HepG2 (cell line): Measurements from ENCODE around the gene CLASP1. TPM values are rescaled to one million over a fixed set of nuclear protein-coding genes. Genes with fewer than 3 reads are reported as not detected.

Experiments used
- AKNA ChIP-seq: sonication (generic); formaldehyde crosslinking; IDR thresholded peaks from 2 replicates; pipeline ENCODE4 v1.4.0; 2020; ENCODE audit warnings: missing genetic modification reagents, borderline replicate concordance
- ELF1 ChIP-seq: sonication (generic); formaldehyde crosslinking; IDR thresholded peaks from 2 replicates; pipeline ENCODE4 v1.4.0; 2020; ENCODE audit warnings: missing genetic modification reagents
- FOSL2 ChIP-seq: sonication (generic); formaldehyde crosslinking; IDR thresholded peaks from 2 replicates; pipeline ENCODE4 v1.4.0; 2020; ENCODE audit warnings: missing genetic modification reagents
- HNF4G ChIP-seq, 2 experiments: sonication (generic) in 1 of 2; formaldehyde crosslinking in 1 of 2; IDR thresholded peaks; 2 replicates each; pipeline versions ENCODE4 v1.4.0 to v1.6.1; 2011 to 2020; ENCODE audit warnings: borderline replicate concordance in 2 of 2, low read depth in 2 of 2, mild to moderate bottlenecking in 2 of 2, low read length in 1 of 2, missing genetic modification reagents in 1 of 2, moderate library complexity in 1 of 2
- KDM2A ChIP-seq: sonication (generic); formaldehyde crosslinking; IDR thresholded peaks from 2 replicates; pipeline ENCODE4 v1.4.0; 2020; ENCODE audit warnings: low read depth, missing genetic modification reagents, borderline replicate concordance
- NCOR1 ChIP-seq: fragments of 200-600 bp; sonication (generic); IDR thresholded peaks from 2 replicates; pipeline ENCODE4 v1.7.0; 2017; ENCODE audit warnings: antibody characterized with exemption, low read length, borderline replicate concordance
- NONO ChIP-seq, 2 experiments: fragments of 450-650 bp in 1 of 2; sonication (generic) in 1 of 2; formaldehyde crosslinking in 1 of 2; IDR thresholded peaks in 1 of 2; conservative IDR thresholded peaks in 1 of 2; 2 replicates each; pipeline versions ENCODE4 v1.6.1 to v1.8.0; 2017 to 2022; ENCODE audit warnings: mild to moderate bottlenecking in 1 of 2, missing genetic modification reagents in 1 of 2, moderate library complexity in 1 of 2
- TFAP4 ChIP-seq: sonication (generic); IDR thresholded peaks from 2 replicates; pipeline ENCODE4 v1.6.1; 2016; ENCODE audit warnings: low read depth, borderline replicate concordance
- THAP11 ChIP-seq: IDR thresholded peaks from 2 replicates; pipeline ENCODE4 v1.6.1; 2016; ENCODE audit warnings: missing biosample characterization, missing genetic modification reagents
- ZBTB43 ChIP-seq: sonication (generic); formaldehyde crosslinking; conservative IDR thresholded peaks from 2 replicates; pipeline ENCODE4 v1.4.0; 2020; ENCODE audit warnings: missing genetic modification reagents
- ZFX ChIP-seq: sonication (generic); formaldehyde crosslinking; IDR thresholded peaks from 2 replicates; pipeline ENCODE4 v1.4.0; 2020; ENCODE audit warnings: mild to moderate bottlenecking, low read depth, missing genetic modification reagents, moderate library complexity
- ZMAT5 ChIP-seq: sonication (generic); formaldehyde crosslinking; IDR thresholded peaks from 2 replicates; pipeline ENCODE4 v1.5.0; 2020; ENCODE audit warnings: mild to moderate bottlenecking, low read depth, missing genetic modification reagents, borderline replicate concordance
- ZNF326 ChIP-seq: sonication (generic); formaldehyde crosslinking; IDR thresholded peaks from 2 replicates; pipeline ENCODE4 v1.4.0; 2020; ENCODE audit warnings: missing genetic modification reagents, borderline replicate concordance
- ZNF331 ChIP-seq: sonication (generic); formaldehyde crosslinking; IDR thresholded peaks from 2 replicates; pipeline ENCODE4 v1.4.0; 2020; ENCODE audit warnings: missing genetic modification reagents
- ZNF484 ChIP-seq: sonication (generic); formaldehyde crosslinking; IDR thresholded peaks from 2 replicates; pipeline ENCODE4 v1.5.1; 2020; ENCODE audit warnings: mild to moderate bottlenecking, low read depth, missing genetic modification reagents, borderline replicate concordance
- ZNF720 ChIP-seq: sonication (generic); formaldehyde crosslinking; IDR thresholded peaks from 2 replicates; pipeline ENCODE4 v1.4.0; 2020; ENCODE audit warnings: missing genetic modification reagents
- ZNF747 ChIP-seq: sonication (generic); formaldehyde crosslinking; IDR thresholded peaks from 2 replicates; pipeline ENCODE4 v1.8.1; 2023; ENCODE audit warnings: missing genetic modification reagents, mild to moderate bottlenecking, borderline replicate concordance
- ZNF800 ChIP-seq: sonication (generic); formaldehyde crosslinking; IDR thresholded peaks from 2 replicates; pipeline ENCODE4 v1.4.0; 2020; ENCODE audit warnings: missing genetic modification reagents
- ZNF850 ChIP-seq: sonication (generic); formaldehyde crosslinking; conservative IDR thresholded peaks from 2 replicates; pipeline ENCODE4 v1.9.0; 2021; ENCODE audit warnings: mild to moderate bottlenecking, missing genetic modification reagents
- polyA plus RNA-seq, 8 experiments: library from polyadenylated mRNA; depleted of rRNA in 3 of 8; stranded (reverse) in 7 of 8; unstranded in 1 of 8; fragments of >200 nt; fragmentation: Illumina TruSeq in 4 of 8; extraction: Trizol in 4 of 8; gene quantifications; 2 replicates each; pipeline versions ENCODE4 v1.2.1 to v1.2.3, GENCODE V29; 2011 to 2016; ENCODE audit warnings: low read depth in 4 of 8, missing spikeins in 1 of 8, mixed read lengths in 1 of 8; ENCODE audit not compliant: insufficient read depth in 1 of 8
- total RNA-seq, 5 experiments: library from RNA; depleted of rRNA; stranded (reverse); fragments of >200 nt; fragmentation: Illumina TruSeq; extraction: Trizol; gene quantifications; 2 replicates each; pipeline ENCODE4 v1.2.3, GENCODE V29; 2016; ENCODE audit warnings: low read depth in 1 of 5

CLASP1 gene
- total and polyA plus RNA-seq, 2 of the 13 experiments (the other 11 are each of a cell fraction or from before 2014, with no cell fraction given), result 11.7 to 47.9 TPM

- TF ChIP-seq AKNA (CRISPR knock-in tag) (no peak), ZBTB43 (CRISPR knock-in tag) (peak; percentile 73), ZMAT5 (CRISPR knock-in tag) (no peak), ZNF800 (CRISPR knock-in tag) (0 out of 2 replicates have a peak, but pooled peaks have one; percentile 56), ZNF720 (CRISPR knock-in tag) (no peak), ZFX (CRISPR knock-in tag) (peak; percentile 80), THAP11 (CRISPR knock-in tag) (peak; percentile 51; the same call in 1 of the 2 replicates), TFAP4 (no peak), ZNF850 (CRISPR knock-in tag) (no peak), ELF1 (CRISPR knock-in tag) (no peak), FOSL2 (CRISPR knock-in tag) (peak; percentile 49; the same call in 1 of the 2 replicates), HNF4G (IDR thresholded peaks at IDR 0.05; ENCODE audit: borderline replicate concordance, low read depth, low read length) (peak; percentile 47; the same call in 1 of the 2 replicates), HNF4G (CRISPR knock-in tag; IDR thresholded peaks at IDR 0.05; ENCODE audit: borderline replicate concordance, low read depth) (no peak), KDM2A (peak; percentile 42; the same call in 1 of the 2 replicates), ZNF331 (CRISPR knock-in tag) (peak; percentile 46; the same call in 1 of the 2 replicates), ZNF747 (CRISPR knock-in tag) (no peak), NCOR1 (peak; percentile 52; the same call in 1 of the 2 replicates), ZNF484 (no peak), NONO (IDR thresholded peaks at IDR 0.05) (no peak), NONO (CRISPR knock-in tag; conservative IDR thresholded peaks at IDR 0.05) (no peak), ZNF326 (no peak)
Observed at GRCh38 chr2:121666042-121666441, 16.8 kb upstream of the CLASP1 start (continued).
